Hair follicle dermal papilla cell (primary cell): ENCODE data around the gene EWSR1. TPM values are rescaled to one million over a fixed set of nuclear protein-coding genes. Genes with fewer than 3 reads are reported as not detected.

Experiments
- small RNA-seq: library from RNA; depleted of rRNA; stranded (forward); fragments of <200 nt; gene quantifications from one replicate; pipeline ENCODE3, GENCODE V24; 2012
- total RNA-seq: library from RNA; depleted of rRNA; stranded (reverse); fragments of >200 nt; gene quantifications from 2 replicates; pipeline ENCODE4 v1.2.3, GENCODE V29; 2012

The EWSR1 gene
- total RNA-seq, result 211 and 220 TPM in 2 replicates

GRCh38 chr22:29267858-29268510, at the start of gene EWSR1, which contains the start of gene RHBDD3:
TSS of gene EWSR1 (plus strand) at chr22:29268268. CDS start at chr22:29268337, 69 bp downstream.
TSS of gene RHBDD3 (minus strand) at chr22:29267981. CDS start at chr22:29265626, 2,355 bp downstream.

GRCh38 chr22:29306175-29306834, 38.2 kb downstream of the EWSR1 start, which contains the start of gene GAS2L1:
TSS of gene GAS2L1 (plus strand) at chr22:29306650. CDS start at chr22:29308106, 1,456 bp downstream.

GRCh38 chr22:29315286-29316140, 47.4 kb downstream of the EWSR1 start, which contains the start of gene RASL10A:
TSS of gene RASL10A (minus strand) at chr22:29315697. CDS start at chr22:29315246, 451 bp downstream.

Small RNAs within 50 kb of the gene (small RNA-seq; reads per million reads assigned to genes)
- not detected for gene MIR3653

Other genes starting within 250 kb of the EWSR1 start
- not detected in 2 replicates for gene C22orf31, start 206.4 kb upstream of the EWSR1 start, total RNA-seq
- gene KREMEN1, start 195.2 kb upstream of the EWSR1 start, total RNA-seq, result 35.0 and 39.3 TPM in 2 replicates
- 4.0 and 6.8 TPM in 2 replicates for gene EMID1, start 62.4 kb upstream of the EWSR1 start, total RNA-seq
- 29.0 and 30.2 TPM in 2 replicates for gene RHBDD3, start 287 bp upstream of the EWSR1 start, total RNA-seq
- gene GAS2L1, start 38.4 kb downstream of the EWSR1 start, total RNA-seq, result 25.8 and 33.5 TPM in 2 replicates
- not detected in 2 replicates for gene RASL10A, start 47.4 kb downstream of the EWSR1 start, total RNA-seq
- 66.7 and 72.3 TPM in 2 replicates for gene AP1B1, start 120.3 kb downstream of the EWSR1 start, total RNA-seq
- not detected in 2 replicates for gene RFPL1, start 170.3 kb downstream of the EWSR1 start, total RNA-seq
- gene NEFH, start 211.9 kb downstream of the EWSR1 start, total RNA-seq, result 0.12 and 0.16 TPM in 2 replicates